HEK293 (cell line): Measurements from ENCODE around the gene DCST2.

ENCODE experiments used
- BCL11B ChIP-seq: fragments of 450-650 bp; formaldehyde crosslinking; IDR thresholded peaks from 2 replicates; pipeline ENCODE4 v1.5.1; 2016; ENCODE audit warnings: low read depth, missing biosample characterization, missing genetic modification characterization
- GLIS1 ChIP-seq: fragments of 450-650 bp; formaldehyde crosslinking; IDR thresholded peaks from 2 replicates; pipeline ENCODE4 v1.5.1; 2016; ENCODE audit warnings: missing biosample characterization, missing genetic modification characterization
- MEIS1 ChIP-seq: sonication (generic); formaldehyde crosslinking; IDR thresholded peaks from 2 replicates; pipeline ENCODE4 v1.8.1; 2022; ENCODE audit warnings: missing genetic modification reagents, mild to moderate bottlenecking, borderline replicate concordance
- REPIN1 ChIP-seq: fragments of 450-650 bp; formaldehyde crosslinking; IDR thresholded peaks from 2 replicates; pipeline ENCODE4 v1.5.1; 2017; ENCODE audit warnings: missing biosample characterization, missing genetic modification characterization, low read depth
- SP7 ChIP-seq: fragments of 450-650 bp; formaldehyde crosslinking; IDR thresholded peaks from 2 replicates; pipeline ENCODE4 v1.5.1; 2016; ENCODE audit warnings: missing biosample characterization, missing genetic modification characterization
- TCF7L2 ChIP-seq: IDR thresholded peaks from 2 replicates; pipeline ENCODE4 v1.6.1; 2011; ENCODE audit warnings: low read depth, mild to moderate bottlenecking, inconsistent platforms, low read length, moderate library complexity, borderline replicate concordance
- ZBTB6 ChIP-seq: fragments of 450-650 bp; formaldehyde crosslinking; IDR thresholded peaks from 2 replicates; pipeline ENCODE4 v1.5.1; 2017; ENCODE audit warnings: missing biosample characterization, missing genetic modification characterization
- ZNF112 ChIP-seq: fragments of 450-650 bp; formaldehyde crosslinking; IDR thresholded peaks from 2 replicates; pipeline ENCODE4 v1.5.0; 2017; ENCODE audit warnings: missing biosample characterization, missing genetic modification characterization
- ZNF155 ChIP-seq: fragments of 450-650 bp; formaldehyde crosslinking; IDR thresholded peaks from 2 replicates; pipeline ENCODE4 v1.5.1; 2016; ENCODE audit warnings: missing biosample characterization, missing genetic modification characterization
- ZNF214 ChIP-seq: fragments of 450-650 bp; formaldehyde crosslinking; IDR thresholded peaks from 2 replicates; pipeline ENCODE4 v1.5.1; 2017; ENCODE audit warnings: missing biosample characterization, mild to moderate bottlenecking, missing genetic modification characterization, borderline replicate concordance
- ZNF341 ChIP-seq: fragments of 450-650 bp; formaldehyde crosslinking; IDR thresholded peaks from 2 replicates; pipeline ENCODE4; 2016; ENCODE audit warnings: low read depth, missing biosample characterization, missing genetic modification characterization
- ZNF391 ChIP-seq: fragments of 450-650 bp; formaldehyde crosslinking; IDR thresholded peaks from 2 replicates; pipeline ENCODE4 v1.5.1; 2016; ENCODE audit warnings: low read depth, missing biosample characterization, missing genetic modification characterization, borderline replicate concordance
- ZNF473 ChIP-seq: fragments of 450-650 bp; formaldehyde crosslinking; IDR thresholded peaks from 2 replicates; pipeline ENCODE4 v1.5.1; 2017; ENCODE audit warnings: missing biosample characterization, missing genetic modification characterization
- ZNF501 ChIP-seq: fragments of 450-650 bp; formaldehyde crosslinking; IDR thresholded peaks from 2 replicates; pipeline ENCODE4 v1.5.1; 2016; ENCODE audit warnings: missing biosample characterization, missing genetic modification characterization
- ZNF521 ChIP-seq: fragments of 450-650 bp; formaldehyde crosslinking; IDR thresholded peaks from 2 replicates; pipeline ENCODE4 v1.5.1; 2017; ENCODE audit warnings: missing biosample characterization, mild to moderate bottlenecking, missing genetic modification characterization
- ZNF544 ChIP-seq: fragments of 450-650 bp; formaldehyde crosslinking; IDR thresholded peaks from 2 replicates; pipeline ENCODE4 v1.5.0; 2017; ENCODE audit warnings: missing biosample characterization, missing genetic modification characterization
- ZNF548 ChIP-seq: fragments of 450-650 bp; formaldehyde crosslinking; IDR thresholded peaks from 2 replicates; pipeline ENCODE4 v1.5.1; 2016; ENCODE audit warnings: missing biosample characterization, missing genetic modification characterization
- ZNF549 ChIP-seq: fragments of 450-650 bp; IDR thresholded peaks from 2 replicates; pipeline ENCODE4 v1.5.1; 2018; ENCODE audit warnings: missing biosample characterization, missing genetic modification characterization, mild to moderate bottlenecking, inconsistent platforms, moderate library complexity
- ZNF555 ChIP-seq: fragments of 450-650 bp; formaldehyde crosslinking; conservative IDR thresholded peaks from 2 replicates; pipeline ENCODE4 v1.5.1; 2017; ENCODE audit warnings: missing biosample characterization, mild to moderate bottlenecking, missing genetic modification characterization, inconsistent platforms
- ZNF600 ChIP-seq: fragments of 450-650 bp; formaldehyde crosslinking; IDR thresholded peaks from 2 replicates; pipeline ENCODE4 v1.5.1; 2016; ENCODE audit warnings: missing biosample characterization, missing genetic modification characterization
- ZNF664 ChIP-seq: fragments of 450-650 bp; formaldehyde crosslinking; IDR thresholded peaks from 2 replicates; pipeline ENCODE4 v1.5.1; 2016; ENCODE audit warnings: missing biosample characterization, missing genetic modification characterization
- ZNF670 ChIP-seq: fragments of 450-650 bp; formaldehyde crosslinking; IDR thresholded peaks from 2 replicates; pipeline ENCODE4 v1.5.1; 2016; ENCODE audit warnings: missing biosample characterization, missing genetic modification characterization, low read depth
- ZNF776 ChIP-seq: fragments of 450-650 bp; formaldehyde crosslinking; IDR thresholded peaks from 2 replicates; pipeline ENCODE4 v1.5.0; 2017; ENCODE audit warnings: missing biosample characterization, missing genetic modification characterization, borderline replicate concordance
- TF ChIP-seq, protein P1 (sequence below): fragments of 450-650 bp; formaldehyde crosslinking; IDR thresholded peaks from 2 replicates; pipeline ENCODE4 v1.5.1; 2017; ENCODE audit warnings: missing biosample characterization, missing genetic modification characterization
- TF ChIP-seq, protein P2 (sequence below): fragments of 450-650 bp; formaldehyde crosslinking; IDR thresholded peaks from 2 replicates; pipeline ENCODE4 v1.5.1; 2016; ENCODE audit warnings: missing biosample characterization, missing genetic modification characterization, borderline replicate concordance
- TF ChIP-seq, protein P3 (sequence below): fragments of 450-650 bp; formaldehyde crosslinking; IDR thresholded peaks from 2 replicates; pipeline ENCODE4 v1.5.1; 2016; ENCODE audit warnings: missing biosample characterization, missing genetic modification characterization
- TF ChIP-seq, protein P4 (sequence below): fragments of 450-650 bp; formaldehyde crosslinking; IDR thresholded peaks from 2 replicates; pipeline ENCODE4 v1.5.1; 2016; ENCODE audit warnings: missing biosample characterization, missing genetic modification characterization
- TF ChIP-seq, protein P5 (sequence below): fragments of 450-650 bp; formaldehyde crosslinking; IDR thresholded peaks from 2 replicates; pipeline ENCODE4 v1.5.1; 2016; ENCODE audit warnings: missing biosample characterization, missing genetic modification characterization

Gene DCST2

GRCh38 chr1:154974102-154974807 lies 59.3 kb downstream of the DCST2 start, which contains the start of gene CKS1B (continued):
- TF ChIP-seq, protein P1, sequence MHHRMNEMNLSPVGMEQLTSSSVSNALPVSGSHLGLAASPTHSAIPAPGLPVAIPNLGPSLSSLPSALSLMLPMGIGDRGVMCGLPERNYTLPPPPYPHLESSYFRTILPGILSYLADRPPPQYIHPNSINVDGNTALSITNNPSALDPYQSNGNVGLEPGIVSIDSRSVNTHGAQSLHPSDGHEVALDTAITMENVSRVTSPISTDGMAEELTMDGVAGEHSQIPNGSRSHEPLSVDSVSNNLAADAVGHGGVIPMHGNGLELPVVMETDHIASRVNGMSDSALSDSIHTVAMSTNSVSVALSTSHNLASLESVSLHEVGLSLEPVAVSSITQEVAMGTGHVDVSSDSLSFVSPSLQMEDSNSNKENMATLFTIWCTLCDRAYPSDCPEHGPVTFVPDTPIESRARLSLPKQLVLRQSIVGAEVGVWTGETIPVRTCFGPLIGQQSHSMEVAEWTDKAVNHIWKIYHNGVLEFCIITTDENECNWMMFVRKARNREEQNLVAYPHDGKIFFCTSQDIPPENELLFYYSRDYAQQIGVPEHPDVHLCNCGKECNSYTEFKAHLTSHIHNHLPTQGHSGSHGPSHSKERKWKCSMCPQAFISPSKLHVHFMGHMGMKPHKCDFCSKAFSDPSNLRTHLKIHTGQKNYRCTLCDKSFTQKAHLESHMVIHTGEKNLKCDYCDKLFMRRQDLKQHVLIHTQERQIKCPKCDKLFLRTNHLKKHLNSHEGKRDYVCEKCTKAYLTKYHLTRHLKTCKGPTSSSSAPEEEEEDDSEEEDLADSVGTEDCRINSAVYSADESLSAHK (tag by site-specific recombination), result peak; percentile 51; the same call in 1 of the 2 replicates
- TF ChIP-seq ZNF670 (tag by site-specific recombination), result no peak
- no peak for TF ChIP-seq ZNF521 (tag by site-specific recombination)
- no peak for TF ChIP-seq MEIS1 (CRISPR knock-in tag)
- TF ChIP-seq, protein P2, sequence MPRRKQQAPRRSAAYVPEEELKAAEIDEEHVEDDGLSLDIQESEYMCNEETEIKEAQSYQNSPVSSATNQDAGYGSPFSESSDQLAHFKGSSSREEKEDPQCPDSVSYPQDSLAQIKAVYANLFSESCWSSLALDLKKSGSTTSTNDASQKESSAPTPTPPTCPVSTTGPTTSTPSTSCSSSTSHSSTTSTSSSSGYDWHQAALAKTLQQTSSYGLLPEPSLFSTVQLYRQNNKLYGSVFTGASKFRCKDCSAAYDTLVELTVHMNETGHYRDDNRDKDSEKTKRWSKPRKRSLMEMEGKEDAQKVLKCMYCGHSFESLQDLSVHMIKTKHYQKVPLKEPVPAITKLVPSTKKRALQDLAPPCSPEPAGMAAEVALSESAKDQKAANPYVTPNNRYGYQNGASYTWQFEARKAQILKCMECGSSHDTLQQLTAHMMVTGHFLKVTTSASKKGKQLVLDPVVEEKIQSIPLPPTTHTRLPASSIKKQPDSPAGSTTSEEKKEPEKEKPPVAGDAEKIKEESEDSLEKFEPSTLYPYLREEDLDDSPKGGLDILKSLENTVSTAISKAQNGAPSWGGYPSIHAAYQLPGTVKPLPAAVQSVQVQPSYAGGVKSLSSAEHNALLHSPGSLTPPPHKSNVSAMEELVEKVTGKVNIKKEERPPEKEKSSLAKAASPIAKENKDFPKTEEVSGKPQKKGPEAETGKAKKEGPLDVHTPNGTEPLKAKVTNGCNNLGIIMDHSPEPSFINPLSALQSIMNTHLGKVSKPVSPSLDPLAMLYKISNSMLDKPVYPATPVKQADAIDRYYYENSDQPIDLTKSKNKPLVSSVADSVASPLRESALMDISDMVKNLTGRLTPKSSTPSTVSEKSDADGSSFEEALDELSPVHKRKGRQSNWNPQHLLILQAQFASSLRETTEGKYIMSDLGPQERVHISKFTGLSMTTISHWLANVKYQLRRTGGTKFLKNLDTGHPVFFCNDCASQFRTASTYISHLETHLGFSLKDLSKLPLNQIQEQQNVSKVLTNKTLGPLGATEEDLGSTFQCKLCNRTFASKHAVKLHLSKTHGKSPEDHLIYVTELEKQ (tag by site-specific recombination), result no peak
- no peak for TF ChIP-seq ZNF664 (tag by site-specific recombination)
- TF ChIP-seq SP7, result peak; percentile 40; the same call in 1 of the 2 replicates
- TF ChIP-seq ZNF544, result no peak
- TF ChIP-seq ZNF549, result no peak
- TF ChIP-seq ZNF214, result no peak
- TF ChIP-seq ZNF501, result peak; percentile 78; the same call in 1 of the 2 replicates
- 0 out of 2 replicates have a peak, but pooled peaks have one; percentile 19 for TF ChIP-seq GLIS1
- TF ChIP-seq ZNF391 (tag by site-specific recombination), result peak; percentile 17; the same call in 1 of the 2 replicates
- no peak for TF ChIP-seq ZNF555 (tag by site-specific recombination)
- TF ChIP-seq ZNF548 (tag by site-specific recombination), result no peak
- TF ChIP-seq ZNF776 (tag by site-specific recombination), result no peak
- TF ChIP-seq ZNF112, result no peak
- TF ChIP-seq BCL11B (tag by site-specific recombination), result peak; percentile 99
- no peak for TF ChIP-seq REPIN1 (tag by site-specific recombination)
- TF ChIP-seq, protein P3, sequence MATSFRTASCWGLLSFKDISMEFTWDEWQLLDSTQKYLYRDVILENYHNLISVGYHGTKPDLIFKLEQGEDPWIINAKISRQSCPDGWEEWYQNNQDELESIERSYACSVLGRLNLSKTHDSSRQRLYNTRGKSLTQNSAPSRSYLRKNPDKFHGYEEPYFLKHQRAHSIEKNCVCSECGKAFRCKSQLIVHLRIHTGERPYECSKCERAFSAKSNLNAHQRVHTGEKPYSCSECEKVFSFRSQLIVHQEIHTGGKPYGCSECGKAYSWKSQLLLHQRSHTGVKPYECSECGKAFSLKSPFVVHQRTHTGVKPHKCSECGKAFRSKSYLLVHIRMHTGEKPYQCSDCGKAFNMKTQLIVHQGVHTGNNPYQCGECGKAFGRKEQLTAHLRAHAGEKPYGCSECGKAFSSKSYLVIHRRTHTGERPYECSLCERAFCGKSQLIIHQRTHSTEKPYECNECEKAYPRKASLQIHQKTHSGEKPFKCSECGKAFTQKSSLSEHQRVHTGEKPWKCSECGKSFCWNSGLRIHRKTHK (tag by site-specific recombination), result no peak
- 0 out of 2 replicates have a peak, but pooled peaks have one; percentile 9 for TF ChIP-seq ZBTB6 (tag by site-specific recombination)
- TF ChIP-seq ZNF600 (tag by site-specific recombination), result peak; percentile 75; the same call in 1 of the 2 replicates
- TF ChIP-seq, protein P4, sequence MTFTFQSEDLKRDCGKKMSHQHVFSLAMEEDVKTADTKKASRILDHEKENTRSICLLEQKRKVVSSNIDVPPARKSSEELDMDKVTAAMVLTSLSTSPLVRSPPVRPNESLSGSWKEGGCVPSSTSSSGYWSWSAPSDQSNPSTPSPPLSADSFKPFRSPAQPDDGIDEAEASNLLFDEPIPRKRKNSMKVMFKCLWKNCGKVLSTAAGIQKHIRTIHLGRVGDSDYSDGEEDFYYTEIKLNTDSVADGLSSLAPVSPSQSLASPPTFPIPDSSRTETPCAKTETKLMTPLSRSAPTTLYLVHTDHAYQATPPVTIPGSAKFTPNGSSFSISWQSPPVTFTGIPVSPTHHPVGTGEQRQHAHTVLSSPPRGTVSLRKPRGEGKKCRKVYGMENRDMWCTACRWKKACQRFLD, result no peak
- TF ChIP-seq ZNF155 (tag by site-specific recombination), result no peak
- TF ChIP-seq, protein P5, sequence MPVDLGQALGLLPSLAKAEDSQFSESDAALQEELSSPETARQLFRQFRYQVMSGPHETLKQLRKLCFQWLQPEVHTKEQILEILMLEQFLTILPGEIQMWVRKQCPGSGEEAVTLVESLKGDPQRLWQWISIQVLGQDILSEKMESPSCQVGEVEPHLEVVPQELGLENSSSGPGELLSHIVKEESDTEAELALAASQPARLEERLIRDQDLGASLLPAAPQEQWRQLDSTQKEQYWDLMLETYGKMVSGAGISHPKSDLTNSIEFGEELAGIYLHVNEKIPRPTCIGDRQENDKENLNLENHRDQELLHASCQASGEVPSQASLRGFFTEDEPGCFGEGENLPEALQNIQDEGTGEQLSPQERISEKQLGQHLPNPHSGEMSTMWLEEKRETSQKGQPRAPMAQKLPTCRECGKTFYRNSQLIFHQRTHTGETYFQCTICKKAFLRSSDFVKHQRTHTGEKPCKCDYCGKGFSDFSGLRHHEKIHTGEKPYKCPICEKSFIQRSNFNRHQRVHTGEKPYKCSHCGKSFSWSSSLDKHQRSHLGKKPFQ (tag by site-specific recombination), result no peak
- TF ChIP-seq ZNF473, result no peak
- TF ChIP-seq TCF7L2, result peak; percentile 98
- TF ChIP-seq ZNF341 (tag by site-specific recombination), result peak; percentile 25; the same call in 1 of the 2 replicates
